ENCODE results near the gene MAPK4.

- TF ChIP-seq CTCF (IDR thresholded peaks at IDR 0.05; ENCODE audit: low read depth, low read length) = no peak
- no peak for TF ChIP-seq EZH2phosphoT487 (IDR thresholded peaks at IDR 0.05; ENCODE audit: low read depth)
These were observed 119.8 kb downstream of the MAPK4 start for GRCh38 chr18:50679656-50680055.

Data from OCI-LY3 (cell line).